Stimulated activated naive CD8-positive, alpha-beta T cell treated with anti-CD3 and anti-CD28 coated beads, Interleukin-15, amount 100 ng/mL, for 72 hours (primary cell): ENCODE measurements around the gene FAM193A.

Experiments used
- ATAC-seq: fragments of 150-1000 bp; cut with Tn5 transposase; 2 replicates; pipeline ENCODE4 v1.10.0; 2021; ENCODE audit warnings: mild to moderate bottlenecking, moderate library complexity
- DNase-seq, 2 donors: peaks; one replicate each; pipeline ENCODE4 v3.0.0; 2021 to 2022
- H3K27ac Mint-ChIP-seq, 2 donors: one replicate each; pipeline ENCODE4 v1.8.0; 2022; ENCODE audit warnings: mild to moderate bottlenecking in 2 of 2, mixed read lengths in 2 of 2, moderate library complexity in 2 of 2
- H3K27me3 Mint-ChIP-seq: one replicate; pipeline ENCODE4 v1.8.0; 2022; ENCODE audit warnings: mixed read lengths
- H3K4me1 Mint-ChIP-seq: one replicate; pipeline ENCODE4 v1.8.0; 2022; ENCODE audit warnings: mild to moderate bottlenecking, mixed read lengths
- H3K4me3 Mint-ChIP-seq, 2 donors: one replicate each; pipeline ENCODE4 v1.8.0; 2022; ENCODE audit warnings: mild to moderate bottlenecking in 2 of 2, mixed read lengths in 2 of 2, moderate library complexity in 1 of 2
- H3K9me3 Mint-ChIP-seq, 2 donors: one replicate each; pipeline ENCODE4 v1.8.0; 2022; ENCODE audit warnings: mixed read lengths in 2 of 2

Gene FAM193A

DNA sequence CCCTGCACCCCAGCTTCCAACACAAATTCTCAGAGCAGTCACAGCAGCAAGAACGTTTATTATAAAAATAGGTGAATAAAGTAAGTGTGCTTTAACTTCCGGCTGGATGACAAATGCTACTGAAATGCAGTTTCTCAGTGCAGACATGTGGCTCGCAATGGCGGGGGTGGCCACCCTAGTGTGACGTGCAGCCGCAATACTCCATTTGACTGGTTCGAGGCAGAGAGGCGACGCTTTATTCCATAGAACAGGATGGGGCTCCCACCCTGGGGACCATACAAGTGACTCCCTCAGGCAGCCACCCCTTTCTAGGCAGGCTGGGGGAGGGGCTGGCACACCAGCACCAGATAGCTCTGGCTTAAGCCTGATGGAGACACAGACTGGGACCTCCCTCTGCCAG lies 205.2 kb downstream of the FAM193A start:
- no peak overlapping the region for H3K4me3 Mint-ChIP-seq
- ATAC-seq: no peak
- H3K27ac Mint-ChIP-seq: peak overlapping the region in 1 of 2 donors; percentile 91
- no peak for DNase-seq
- no peaks in the 10 kb centered on the region for H3K27me3 Mint-ChIP-seq
- H3K4me1 Mint-ChIP-seq: peaks cover 37% of the 10 kb centered on the region
- peaks cover 0 to 10% of the 10 kb centered on the region in 2 donors for H3K9me3 Mint-ChIP-seq

DNA sequence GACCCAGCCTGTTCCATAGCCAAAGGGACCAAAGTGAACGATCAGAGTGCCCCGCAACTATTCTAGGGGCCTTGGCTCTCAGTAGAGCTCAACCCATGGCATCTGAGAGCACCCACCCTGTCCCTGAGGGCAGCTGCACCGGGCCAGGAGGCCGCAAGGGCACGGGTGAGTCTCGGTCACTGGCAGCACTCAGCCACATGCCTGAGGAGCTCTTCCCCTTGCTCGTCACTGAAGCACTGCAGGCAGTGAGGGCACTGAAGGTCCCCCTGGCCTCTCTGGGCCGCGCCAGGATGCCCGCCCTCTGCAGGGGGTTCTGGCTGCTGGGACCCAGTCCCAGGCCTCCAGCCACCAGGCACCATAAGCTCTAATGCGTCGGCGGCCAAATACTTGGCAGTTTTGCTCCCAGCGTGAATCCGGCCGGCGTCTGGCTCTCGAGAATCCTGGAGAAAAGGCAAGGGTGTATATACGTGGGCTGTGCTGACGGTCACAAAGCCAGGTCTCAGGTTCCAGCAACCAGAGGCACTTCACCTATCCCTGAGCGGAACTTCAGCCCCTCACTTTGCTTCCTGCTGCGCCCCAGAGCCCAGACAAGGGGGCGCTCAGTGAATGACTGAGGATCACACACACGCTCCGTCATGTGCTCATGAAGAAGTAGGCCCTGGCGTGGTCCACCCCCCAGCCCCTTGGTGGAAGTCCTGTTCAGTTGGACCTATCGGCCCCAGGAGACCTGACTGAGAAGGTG lies 205.8 kb downstream of the FAM193A start:
- DNase-seq: no peak
- no peaks in the 10 kb centered on the region for H3K27me3 Mint-ChIP-seq
- no peak overlapping the region for H3K4me3 Mint-ChIP-seq
- H3K4me1 Mint-ChIP-seq: peaks cover 43% of the 10 kb centered on the region
- peak overlapping the region in 1 of 2 donors; percentile 91 for H3K27ac Mint-ChIP-seq
- ATAC-seq: no peak
- H3K9me3 Mint-ChIP-seq: peaks cover 0 to 8% of the 10 kb centered on the region in 2 donors

DNA sequence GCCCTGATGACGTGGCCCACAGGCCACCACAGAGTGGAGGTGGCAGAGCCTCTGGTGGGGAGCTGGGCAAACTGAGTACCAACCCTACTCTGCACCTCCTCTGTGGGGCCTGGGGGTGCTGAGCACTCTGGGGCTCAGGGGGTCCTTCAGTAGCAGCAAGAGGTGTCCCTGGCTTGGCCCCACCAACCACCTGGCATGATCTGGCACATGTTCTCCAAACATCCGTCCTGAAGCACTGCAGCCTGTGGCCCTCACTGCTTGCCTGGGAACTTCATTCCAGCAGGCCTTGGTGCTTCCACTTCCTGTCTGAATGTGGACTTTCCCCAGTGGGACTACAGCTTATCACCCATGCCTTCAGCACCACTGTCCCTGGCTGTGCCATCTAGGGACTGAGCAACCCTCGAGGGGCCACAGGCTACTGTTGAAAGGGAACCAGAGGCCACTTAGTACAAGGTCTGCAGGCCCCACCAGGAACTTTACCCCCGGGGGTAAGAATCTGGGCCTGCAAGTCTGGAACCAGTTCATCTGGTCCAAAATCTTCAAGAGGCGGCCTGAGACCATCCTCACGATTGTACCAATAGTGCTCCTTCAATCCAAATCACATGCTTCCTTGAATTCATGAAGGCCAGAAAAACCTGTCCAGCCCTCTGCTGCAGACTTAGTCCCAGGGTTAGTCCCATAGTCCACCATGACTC lies 206.5 kb downstream of the FAM193A start:
- ATAC-seq: no peak
- Mint-ChIP-seq H3K4me3 (no peak overlapping the region), H3K27me3 (no peaks in the 10 kb centered on the region), H3K9me3 (peaks cover 0 to 8% of the 10 kb centered on the region in 2 donors), H3K4me1 (peaks cover 50% of the 10 kb centered on the region), H3K27ac (peak overlapping the region in 1 of 2 donors; percentile 71)
- DNase-seq: no peak

DNA sequence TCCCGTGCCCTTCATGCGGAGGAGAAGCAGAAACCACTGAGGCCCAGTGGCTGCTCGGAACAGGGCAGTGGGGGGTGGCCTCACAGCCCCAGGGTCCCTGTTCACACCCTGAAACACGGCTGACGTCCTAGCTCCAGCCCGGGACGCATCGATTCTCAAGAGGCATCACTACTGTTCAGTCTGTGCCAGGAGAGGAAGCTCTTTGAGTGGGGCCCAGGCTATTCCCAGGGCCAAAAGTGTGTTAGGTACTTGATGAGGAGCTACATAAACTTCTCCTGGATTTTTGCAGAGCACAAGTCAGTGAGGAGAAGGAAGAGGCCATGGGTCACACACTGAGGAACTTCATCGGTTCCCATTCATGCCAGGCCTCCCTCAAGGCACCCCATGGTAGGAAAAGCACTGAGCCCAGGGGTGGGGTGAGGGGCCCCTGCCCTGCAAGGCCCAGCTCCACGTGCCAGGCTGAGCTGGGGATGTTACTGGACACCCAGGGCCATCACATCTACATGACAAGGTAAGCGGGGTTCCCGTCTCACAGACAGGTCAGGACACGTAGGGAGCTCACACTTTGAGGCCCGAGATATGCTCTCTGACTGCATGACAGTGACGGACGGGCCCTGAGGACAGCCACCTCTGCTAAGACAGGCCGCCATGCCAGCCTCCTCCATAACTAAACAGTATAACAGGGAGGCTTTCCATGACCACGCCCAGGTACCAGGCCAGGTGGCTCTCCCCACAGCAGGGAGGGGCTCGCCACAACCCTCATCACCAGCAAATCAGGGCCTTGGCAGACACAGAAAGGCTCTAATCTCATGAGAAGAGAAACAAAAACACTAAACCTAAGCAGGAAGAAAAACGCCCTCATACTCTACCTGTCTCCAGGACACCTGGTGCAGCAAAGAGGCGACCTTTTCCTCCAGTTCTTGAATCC lies 207.3 kb downstream of the FAM193A start:
- no peak for ATAC-seq
- no peak for DNase-seq
- H3K27ac Mint-ChIP-seq: peak overlapping the region in 1 of 2 donors; percentile 82
- H3K27me3 Mint-ChIP-seq: no peaks in the 10 kb centered on the region
- no peak overlapping the region for H3K4me3 Mint-ChIP-seq
- H3K4me1 Mint-ChIP-seq: peaks cover 57% of the 10 kb centered on the region
- H3K9me3 Mint-ChIP-seq: no peaks in the 10 kb centered on the region

DNA sequence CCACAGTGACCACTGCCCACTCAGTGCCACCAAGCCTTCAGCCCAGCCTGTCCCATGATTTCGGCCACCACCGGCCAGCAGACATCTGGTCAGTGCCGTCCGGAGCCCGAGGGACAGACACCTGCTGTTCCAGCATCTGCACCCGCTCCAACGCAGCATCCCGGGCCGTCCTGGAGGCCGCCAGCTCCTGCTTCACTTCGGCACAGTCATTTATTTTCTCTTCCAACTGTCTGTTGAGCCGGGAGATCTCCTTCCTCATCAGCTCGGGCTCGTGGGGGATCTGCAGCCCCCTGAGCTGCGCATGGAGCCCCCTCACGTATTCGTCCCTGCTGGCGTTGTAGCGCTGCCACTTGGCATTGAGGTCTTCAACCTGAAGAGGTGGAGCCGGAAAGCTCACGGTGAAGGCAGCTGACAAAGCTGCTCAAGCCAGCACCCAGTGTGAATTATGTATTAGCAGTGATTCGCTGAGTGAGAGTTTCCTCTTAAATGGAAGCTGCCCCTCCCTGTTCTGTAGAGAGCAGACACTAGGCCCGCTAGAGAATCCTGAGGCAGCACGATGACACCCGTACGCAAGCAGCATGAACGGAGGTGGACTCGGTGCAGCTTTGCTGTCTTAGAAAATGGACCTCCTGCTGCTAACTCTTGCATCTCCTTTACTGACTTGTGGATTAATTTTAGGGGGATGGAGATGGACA lies 208.3 kb downstream of the FAM193A start:
- peak overlapping the region; percentile 54 for H3K27ac Mint-ChIP-seq

DNA sequence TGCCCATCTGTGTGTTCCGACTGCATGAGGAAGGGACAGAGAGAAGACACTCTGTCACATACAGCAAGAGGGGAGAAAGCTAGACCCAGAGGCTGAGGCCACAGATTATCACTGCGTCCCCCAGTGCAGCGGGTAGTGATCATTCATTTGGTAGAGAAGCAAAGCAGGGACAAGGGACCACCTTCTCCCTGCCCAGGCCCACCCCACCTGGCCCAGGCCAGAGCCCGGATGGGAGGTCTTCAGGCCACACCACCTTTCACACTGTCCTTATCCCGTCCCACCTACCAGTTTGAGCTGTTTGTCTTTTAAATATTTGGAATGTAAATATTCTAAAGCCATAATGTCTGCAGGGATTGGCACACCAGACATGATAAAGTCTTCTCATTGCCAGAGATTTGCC lies 209.1 kb downstream of the FAM193A start:
- ATAC-seq (no peak), DNase-seq (no peak)
- Mint-ChIP-seq H3K4me1 (peaks cover 74% of the 10 kb centered on the region), H3K27me3 (no peaks in the 10 kb centered on the region), H3K9me3 (no peaks in the 10 kb centered on the region), H3K27ac (peak overlapping the region; percentile 83 to 95), H3K4me3 (peak overlapping the region; percentile 56 to 75)

More for the DNA sequence above, 208.3 kb downstream of the FAM193A start:
- no peaks in the 10 kb centered on the region for H3K9me3 Mint-ChIP-seq
- H3K27me3 Mint-ChIP-seq: no peaks in the 10 kb centered on the region
- peaks cover 67% of the 10 kb centered on the region for H3K4me1 Mint-ChIP-seq
- H3K4me3 Mint-ChIP-seq: no peak overlapping the region
- ATAC-seq (no peak), DNase-seq (no peak)

DNA sequence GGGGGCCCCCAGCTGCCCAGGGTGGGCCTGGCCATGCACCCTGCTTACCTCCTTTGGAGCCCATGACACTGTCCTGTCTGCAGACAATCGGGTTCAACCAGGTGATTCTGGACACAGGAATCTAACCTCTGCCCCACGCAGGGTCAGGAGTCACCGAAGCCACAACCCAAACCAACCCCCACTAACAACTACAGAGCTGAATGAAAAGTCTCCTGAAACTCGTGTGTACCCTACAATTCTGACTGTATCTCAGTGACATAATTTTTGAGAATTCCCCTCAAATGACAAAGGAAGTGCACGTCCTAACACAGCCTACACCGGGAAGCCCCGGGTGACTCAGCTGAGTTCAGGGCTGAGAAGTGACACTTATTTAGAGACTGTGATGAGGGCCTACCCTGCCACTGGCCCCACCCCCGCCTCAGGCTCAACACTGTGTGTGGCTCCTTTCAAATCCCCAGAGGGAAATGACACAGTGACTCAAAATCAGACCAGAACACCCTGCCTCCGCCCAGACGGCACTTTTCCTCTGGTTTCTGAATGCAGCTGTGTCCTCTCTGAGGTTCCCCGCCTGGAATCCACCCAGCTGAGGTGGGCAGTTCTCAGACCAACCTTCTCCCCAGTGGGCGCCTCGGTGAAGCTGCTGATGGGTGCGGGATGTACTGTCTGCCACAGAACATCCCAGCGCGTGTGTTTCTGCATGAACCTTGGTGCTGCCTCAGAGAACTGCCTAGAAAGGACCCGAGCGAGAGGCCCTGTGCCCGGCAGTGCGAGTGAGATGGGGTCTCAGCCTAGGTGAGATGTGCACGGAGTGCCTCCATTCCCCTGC lies 209.7 kb downstream of the FAM193A start:
- peaks cover 78% of the 10 kb centered on the region for H3K4me1 Mint-ChIP-seq
- DNase-seq: peak; percentile 88 to 97
- peak overlapping the region; percentile 60 to 75 for H3K4me3 Mint-ChIP-seq
- no peaks in the 10 kb centered on the region for H3K27me3 Mint-ChIP-seq
- H3K27ac Mint-ChIP-seq: peak overlapping the region; percentile 83 to 95
- no peaks in the 10 kb centered on the region for H3K9me3 Mint-ChIP-seq
- peak; percentile 99 for ATAC-seq

DNA sequence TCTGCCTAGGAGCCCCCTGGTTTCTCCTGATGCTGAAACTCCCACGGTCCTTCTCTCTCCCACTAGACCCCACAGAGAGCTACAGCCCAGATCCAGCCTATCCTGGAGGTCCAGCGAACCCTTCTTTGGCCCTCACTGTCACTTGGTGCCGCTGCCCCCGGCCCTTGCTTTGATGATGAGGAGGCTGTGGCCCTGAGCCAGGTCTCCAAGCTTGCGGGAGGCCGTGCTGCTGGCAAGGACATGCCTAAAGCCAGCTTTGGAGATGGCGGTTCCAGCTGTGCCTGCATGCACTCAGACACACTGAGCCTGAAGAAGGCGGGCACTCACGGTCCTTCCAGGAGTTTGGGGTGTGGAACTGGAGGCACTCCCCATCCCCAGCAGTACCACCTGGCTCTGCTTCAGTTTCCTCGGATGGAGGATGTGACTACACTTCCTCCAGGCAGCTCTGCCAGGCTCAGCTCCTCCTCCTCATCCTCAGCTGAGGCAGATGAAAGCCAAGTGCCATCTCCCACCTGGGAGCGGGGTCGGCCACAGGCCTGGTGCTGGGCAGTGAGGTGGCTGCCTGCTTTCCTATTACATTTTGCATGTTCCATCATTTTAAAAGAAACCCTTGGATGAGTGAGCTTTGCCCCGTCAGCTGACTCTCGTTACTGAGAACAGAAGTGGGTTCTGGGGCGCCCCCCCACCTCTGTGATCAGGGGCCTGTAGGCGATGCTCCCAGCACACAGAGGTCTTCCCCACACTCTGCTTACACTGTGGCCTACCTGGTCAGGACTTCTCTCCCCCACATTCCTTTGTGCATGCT lies 210.6 kb downstream of the FAM193A start:
- DNase-seq (no peak), ATAC-seq (no peak)
- H3K27me3 Mint-ChIP-seq: no peaks in the 10 kb centered on the region
- peaks cover 87% of the 10 kb centered on the region for H3K4me1 Mint-ChIP-seq
- H3K9me3 Mint-ChIP-seq: no peaks in the 10 kb centered on the region
- peak overlapping the region; percentile 60 to 75 for H3K4me3 Mint-ChIP-seq
- peak overlapping the region in 1 of 2 donors; percentile 95 for H3K27ac Mint-ChIP-seq

DNA sequence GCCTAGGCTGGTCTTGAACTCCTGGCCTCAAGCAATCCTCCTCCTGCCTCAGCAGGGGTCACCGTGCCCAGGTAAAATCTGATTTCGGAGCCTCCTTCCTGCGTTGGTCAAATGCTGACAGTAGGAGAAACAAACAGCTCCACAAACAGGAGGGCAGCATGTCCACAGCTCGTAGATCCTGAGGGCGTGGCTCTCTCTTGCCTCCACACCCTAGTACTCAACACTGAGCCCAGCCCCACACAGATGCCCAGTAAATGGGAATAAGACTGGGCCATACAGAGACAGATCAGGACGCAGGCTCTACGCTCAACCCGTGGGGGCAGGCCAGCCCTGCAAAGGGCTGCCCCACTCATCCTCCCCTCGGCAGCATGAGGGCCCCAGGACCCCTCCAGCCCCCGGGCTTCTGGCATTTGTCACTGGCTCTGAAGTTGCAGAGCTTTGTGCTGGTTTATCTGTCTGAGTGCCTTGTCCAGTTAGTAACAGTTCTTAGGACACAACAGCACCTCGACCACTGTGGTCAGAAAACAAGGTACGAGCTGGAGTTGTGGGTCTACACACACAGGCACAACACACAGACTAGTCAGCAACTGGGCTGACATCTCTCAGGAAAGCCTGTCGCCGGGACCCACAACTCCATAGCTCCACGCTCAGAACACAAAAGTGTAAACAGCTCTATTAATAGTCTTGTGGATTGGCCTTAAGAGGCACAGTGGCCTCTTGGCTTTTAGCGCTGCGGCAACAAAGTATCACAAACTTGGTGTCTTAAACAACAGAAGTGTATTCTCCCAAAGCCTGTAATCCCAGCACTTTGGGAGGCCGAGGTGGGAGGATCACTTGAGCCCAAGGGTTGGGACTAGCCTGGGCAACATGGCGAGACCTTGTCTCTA lies 214.5 kb downstream of the FAM193A start:
- DNase-seq (no peak), ATAC-seq (no peak)
- Mint-ChIP-seq H3K27me3 (no peaks in the 10 kb centered on the region), H3K4me3 (no peak overlapping the region), H3K27ac (peak overlapping the region in 1 of 2 donors; percentile 20), H3K4me1 (peaks cover 86% of the 10 kb centered on the region), H3K9me3 (no peaks in the 10 kb centered on the region)

DNA sequence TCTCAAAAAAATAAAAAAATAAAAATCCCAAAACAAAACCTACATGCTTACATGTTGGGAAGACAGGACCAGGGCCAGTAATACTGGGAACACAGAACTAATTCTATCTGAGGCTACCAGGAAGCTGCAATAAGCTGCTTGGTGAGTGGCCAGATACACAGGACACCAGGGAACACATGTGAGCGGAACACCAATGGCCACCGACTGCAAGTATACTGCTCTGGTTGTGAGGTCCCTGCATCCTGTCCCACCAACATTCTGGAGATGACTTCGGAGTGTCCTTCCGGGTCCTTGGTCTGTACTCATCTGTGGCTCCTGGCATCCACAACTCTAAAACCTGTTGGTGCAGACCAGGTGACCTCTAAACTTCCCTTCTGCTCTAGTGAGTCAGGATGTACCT lies 217.0 kb downstream of the FAM193A start:
- Mint-ChIP-seq H3K27me3 (no peaks in the 10 kb centered on the region), H3K4me3 (no peak overlapping the region), H3K4me1 (peaks cover 69% of the 10 kb centered on the region), H3K27ac (no peak overlapping the region), H3K9me3 (no peaks in the 10 kb centered on the region)
- no peak for ATAC-seq
- DNase-seq: no peak

DNA sequence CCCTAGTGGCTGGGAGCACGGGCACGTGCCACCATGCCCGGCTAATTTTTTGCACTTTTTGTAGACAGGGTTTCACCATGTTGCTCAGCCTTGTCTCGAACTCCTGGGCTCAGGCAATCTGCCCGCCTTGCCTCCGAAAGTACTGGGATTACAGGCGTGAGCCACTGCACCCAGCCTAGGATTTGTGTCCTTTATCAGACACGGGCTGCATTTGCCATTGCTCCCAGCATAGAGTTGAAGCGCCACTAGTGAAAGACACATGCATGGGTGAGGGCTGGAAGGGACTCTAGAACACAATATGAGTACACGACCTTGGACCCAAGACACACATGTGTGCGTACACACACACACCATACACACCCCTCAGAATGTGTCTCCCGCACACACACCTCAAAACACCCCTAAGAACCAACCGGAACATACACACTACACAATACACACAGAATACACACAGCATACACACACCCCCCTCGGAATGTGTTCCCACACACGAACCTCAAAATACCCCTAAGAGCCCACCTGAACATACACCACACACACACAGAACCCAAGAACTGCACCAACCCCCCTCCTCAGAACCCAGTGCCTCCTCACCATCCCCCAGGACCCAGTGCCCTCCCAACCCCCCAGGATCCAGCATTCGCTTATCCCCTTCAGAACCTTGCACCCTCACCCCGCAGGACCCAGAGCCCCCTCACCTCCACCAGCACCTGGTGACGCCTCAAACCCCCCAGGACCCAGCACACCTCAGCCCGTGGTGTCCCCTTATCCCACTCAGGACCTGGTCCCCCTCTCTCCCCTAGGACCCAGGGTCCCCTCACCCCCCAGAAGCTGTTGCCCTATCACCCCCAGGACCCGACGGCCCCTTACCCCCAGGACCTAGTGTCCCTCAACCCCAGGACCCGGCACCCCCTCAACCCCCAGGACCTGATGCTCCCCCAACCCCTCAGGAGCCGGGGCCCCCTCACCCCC lies 218.7 kb downstream of the FAM193A start:
- H3K9me3 Mint-ChIP-seq: no peaks in the 10 kb centered on the region
- peaks cover 53% of the 10 kb centered on the region for H3K4me1 Mint-ChIP-seq
- DNase-seq: no peak
- H3K27me3 Mint-ChIP-seq: no peaks in the 10 kb centered on the region
- no peak for ATAC-seq
- H3K4me3 Mint-ChIP-seq: peak overlapping the region; percentile 80 to 85
- peak overlapping the region; percentile 68 to 71 for H3K27ac Mint-ChIP-seq
